GM12891 (cell line): ENCODE data around the gene WFDC1.

Source experiments
- POLR2A ChIP-seq: IDR thresholded peaks from 2 replicates; pipeline ENCODE4 v1.6.1; 2011; ENCODE audit warnings: low read depth, low read length, control low read depth
- POLR2AphosphoS5 ChIP-seq: IDR thresholded peaks from 2 replicates; pipeline ENCODE4 v1.6.1; 2011; ENCODE audit warnings: low read depth, low read length, control low read depth
- TAF1 ChIP-seq: IDR thresholded peaks from 2 replicates; pipeline ENCODE4 v1.6.1; 2011; ENCODE audit warnings: low read depth, low read length, control low read depth

DNA sequence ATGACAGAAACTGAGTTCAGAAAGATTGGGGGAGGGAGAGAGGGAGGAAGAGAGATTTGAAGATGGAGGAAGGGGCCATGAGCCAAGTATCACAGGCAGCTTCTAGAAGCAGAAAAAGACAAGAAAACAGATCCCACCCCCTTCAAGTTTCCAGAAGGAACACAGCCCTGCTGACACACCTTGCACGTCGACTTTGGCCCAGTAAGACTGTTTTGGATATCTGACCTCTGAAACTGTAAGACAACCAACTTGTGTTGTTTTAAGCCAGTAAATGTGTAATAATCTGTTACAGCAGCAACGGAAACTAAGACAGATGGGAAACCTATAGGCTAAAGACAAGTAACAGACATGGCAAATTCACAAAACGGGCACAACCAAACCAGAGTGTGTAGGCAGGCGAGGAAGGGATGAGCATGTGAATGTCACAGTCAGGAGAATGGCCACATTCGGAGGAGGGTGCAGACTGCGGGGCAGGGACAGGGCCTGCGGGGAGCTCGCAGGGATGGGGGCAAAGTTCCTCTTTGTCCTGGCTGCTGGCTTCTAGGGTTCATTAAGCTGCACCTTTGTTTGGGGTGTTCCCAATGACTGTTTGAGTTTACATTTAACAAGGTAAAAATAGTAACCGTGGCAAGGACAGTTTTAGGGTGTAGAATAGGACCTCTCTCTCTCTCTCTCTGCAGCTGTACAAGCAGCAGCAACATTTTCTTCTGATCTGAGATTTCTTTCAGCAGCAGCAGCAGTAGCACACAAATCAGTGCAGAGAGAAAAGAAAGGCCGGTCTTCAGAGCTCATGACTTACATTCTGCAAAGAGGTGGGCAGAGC is 55.4 kb downstream of the WFDC1 start:
- no peak for TF ChIP-seq POLR2A
- TF ChIP-seq TAF1, result no peak
- TF ChIP-seq POLR2AphosphoS5, result no peak
